ENCODE data around the gene AVL9. TPM values are rescaled to one million over a fixed set of nuclear protein-coding genes. Genes with fewer than 3 reads are reported as not detected.

AVL9 gene
- total RNA-seq, 1 donor from 2014 or later = 21.2 TPM

DNA sequence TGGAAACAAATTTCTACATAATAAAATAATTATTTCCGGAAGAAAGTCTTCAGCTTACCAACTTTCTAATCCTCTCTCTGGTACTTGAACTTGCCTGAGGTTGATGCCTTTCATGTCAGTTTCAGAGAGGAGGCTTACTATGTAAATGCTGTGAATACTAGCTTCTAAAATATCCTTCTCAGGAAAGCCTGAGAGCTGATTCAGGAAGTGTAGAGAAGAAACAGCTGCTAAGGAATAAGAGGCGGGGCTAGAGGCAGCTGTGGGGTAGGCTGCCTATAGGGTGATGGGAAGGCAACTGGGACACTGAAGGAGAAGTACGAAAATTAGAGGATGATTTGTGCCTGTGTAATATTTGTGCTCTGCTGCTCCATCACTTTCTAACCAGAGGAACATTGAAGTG, 69.3 kb downstream of the AVL9 start:
- Mint-ChIP-seq H3K27ac (ENCODE audit: unreplicated experiment) (peak overlapping the region; percentile 40), H3K9me3 (ENCODE audit: unreplicated experiment) (no peaks in the 10 kb centered on the region), H3K27me3 (ENCODE audit: unreplicated experiment) (no peaks in the 10 kb centered on the region), H3K4me1 (ENCODE audit: unreplicated experiment) (peaks cover 4% of the 10 kb centered on the region), H3K36me3 (ENCODE audit: unreplicated experiment) (peaks cover 25% of the 10 kb centered on the region), H3K4me3 (ENCODE audit: unreplicated experiment) (no peak overlapping the region)
- TF ChIP-seq, protein P1, sequence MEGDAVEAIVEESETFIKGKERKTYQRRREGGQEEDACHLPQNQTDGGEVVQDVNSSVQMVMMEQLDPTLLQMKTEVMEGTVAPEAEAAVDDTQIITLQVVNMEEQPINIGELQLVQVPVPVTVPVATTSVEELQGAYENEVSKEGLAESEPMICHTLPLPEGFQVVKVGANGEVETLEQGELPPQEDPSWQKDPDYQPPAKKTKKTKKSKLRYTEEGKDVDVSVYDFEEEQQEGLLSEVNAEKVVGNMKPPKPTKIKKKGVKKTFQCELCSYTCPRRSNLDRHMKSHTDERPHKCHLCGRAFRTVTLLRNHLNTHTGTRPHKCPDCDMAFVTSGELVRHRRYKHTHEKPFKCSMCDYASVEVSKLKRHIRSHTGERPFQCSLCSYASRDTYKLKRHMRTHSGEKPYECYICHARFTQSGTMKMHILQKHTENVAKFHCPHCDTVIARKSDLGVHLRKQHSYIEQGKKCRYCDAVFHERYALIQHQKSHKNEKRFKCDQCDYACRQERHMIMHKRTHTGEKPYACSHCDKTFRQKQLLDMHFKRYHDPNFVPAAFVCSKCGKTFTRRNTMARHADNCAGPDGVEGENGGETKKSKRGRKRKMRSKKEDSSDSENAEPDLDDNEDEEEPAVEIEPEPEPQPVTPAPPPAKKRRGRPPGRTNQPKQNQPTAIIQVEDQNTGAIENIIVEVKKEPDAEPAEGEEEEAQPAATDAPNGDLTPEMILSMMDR (IDR thresholded peaks at IDR 0.05) = no peak
- DNase-seq (ENCODE audit: extremely low spot score, unreplicated experiment) = no peak

DNA sequence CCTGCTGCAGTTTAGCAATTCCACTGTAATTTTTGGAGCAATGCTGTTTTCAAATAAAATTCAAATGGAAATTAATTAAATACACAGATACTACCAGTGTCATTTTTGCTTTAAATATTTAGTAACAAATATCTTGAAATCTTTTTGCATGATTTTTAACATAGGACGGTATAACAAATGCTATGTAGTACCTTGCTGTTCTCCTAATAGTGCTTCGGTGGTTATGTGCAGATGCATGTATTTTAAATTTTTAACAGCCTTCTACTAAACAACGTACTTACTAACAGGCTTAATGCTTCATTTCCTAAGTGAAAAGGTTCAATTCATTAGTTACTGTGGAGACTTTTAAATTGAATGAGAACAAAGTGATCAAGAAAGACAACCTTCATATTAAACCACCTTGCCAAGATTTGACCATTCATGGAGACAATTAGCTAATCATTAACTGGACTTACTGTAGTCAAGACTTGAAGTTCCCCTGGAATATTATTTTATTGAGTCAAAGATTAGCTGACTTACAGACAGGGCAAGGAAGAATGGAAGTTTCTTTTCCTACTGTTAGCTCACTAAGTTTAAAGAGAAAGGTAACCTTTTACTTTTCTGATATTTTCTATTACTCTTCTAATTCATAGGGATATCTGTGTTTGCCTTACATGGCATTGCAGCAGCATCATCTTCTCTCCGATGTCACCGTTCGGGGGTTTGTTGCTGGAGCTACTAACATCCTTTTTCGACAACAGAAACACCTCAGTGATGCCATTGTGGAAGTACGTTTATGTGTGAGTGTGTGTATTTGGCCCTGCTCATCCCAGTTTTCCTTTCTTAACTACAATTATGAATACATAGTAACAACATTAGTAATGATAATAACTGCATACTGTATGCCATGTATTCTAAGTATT, 74.3 kb downstream of the AVL9 start:
- Mint-ChIP-seq H3K36me3 (ENCODE audit: unreplicated experiment) (peaks cover 22% of the 10 kb centered on the region), H3K4me3 (ENCODE audit: unreplicated experiment) (no peak overlapping the region), H3K4me1 (ENCODE audit: unreplicated experiment) (peaks cover 2% of the 10 kb centered on the region), H3K9me3 (ENCODE audit: unreplicated experiment) (no peaks in the 10 kb centered on the region), H3K27ac (ENCODE audit: unreplicated experiment) (no peak overlapping the region), H3K27me3 (ENCODE audit: unreplicated experiment) (no peaks in the 10 kb centered on the region)
- no peak for DNase-seq (ENCODE audit: extremely low spot score, unreplicated experiment)
- TF ChIP-seq, protein P1 (IDR thresholded peaks at IDR 0.05) = no peak

DNA sequence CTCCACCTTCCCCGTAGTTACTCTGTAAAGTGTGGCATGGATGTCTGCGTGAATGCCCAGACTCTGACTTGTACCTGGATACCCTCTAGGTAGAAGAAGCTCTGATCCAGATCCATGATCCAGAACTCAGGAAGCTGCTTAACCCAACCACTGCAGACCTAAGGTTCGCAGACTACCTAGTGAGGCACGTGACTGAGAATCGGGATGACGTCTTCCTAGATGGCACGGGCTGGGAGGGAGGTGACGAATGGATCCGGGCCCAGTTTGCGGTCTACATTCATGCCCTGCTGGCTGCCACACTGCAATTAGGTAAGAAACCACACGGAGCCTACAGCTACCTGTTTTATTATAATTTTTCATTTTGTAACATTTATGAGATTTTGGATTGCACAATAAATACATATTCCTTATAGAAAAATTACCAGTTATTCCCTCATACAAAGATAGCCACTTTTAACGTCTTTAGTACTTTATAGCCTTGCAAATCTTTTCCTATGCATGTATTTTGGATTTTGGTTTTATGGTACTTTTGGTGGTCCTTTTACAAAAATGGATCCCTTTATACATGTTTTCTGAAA, 77.9 kb downstream of the AVL9 start:
- Mint-ChIP-seq H3K27ac (ENCODE audit: unreplicated experiment) (no peak overlapping the region), H3K27me3 (ENCODE audit: unreplicated experiment) (no peaks in the 10 kb centered on the region), H3K36me3 (ENCODE audit: unreplicated experiment) (peaks cover 43% of the 10 kb centered on the region), H3K4me3 (ENCODE audit: unreplicated experiment) (no peak overlapping the region), H3K4me1 (ENCODE audit: unreplicated experiment) (peaks cover 2% of the 10 kb centered on the region), H3K9me3 (ENCODE audit: unreplicated experiment) (no peaks in the 10 kb centered on the region)
- no peak for DNase-seq (ENCODE audit: extremely low spot score, unreplicated experiment)
- TF ChIP-seq, protein P1 (IDR thresholded peaks at IDR 0.05) = no peak

DNA sequence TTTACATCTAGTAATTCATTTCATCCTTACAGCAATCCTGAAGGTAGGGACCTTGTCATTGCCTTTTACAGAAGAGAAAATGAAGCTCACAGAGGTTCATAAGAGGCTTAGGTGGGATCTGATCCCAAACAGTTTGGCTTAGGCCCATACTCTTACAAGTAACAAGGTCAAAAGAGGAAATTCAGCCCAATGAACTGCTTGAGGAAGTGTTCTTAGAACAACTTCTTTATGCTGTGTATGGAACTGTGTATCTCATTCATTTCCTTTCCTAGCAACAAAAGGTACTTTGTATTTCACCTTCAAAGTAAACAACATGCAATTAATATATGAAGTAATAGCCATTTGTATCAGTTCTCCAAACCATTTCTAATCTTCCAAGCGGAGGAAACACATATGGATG, 79.3 kb downstream of the AVL9 start:
- Mint-ChIP-seq H3K4me3 (ENCODE audit: unreplicated experiment) (no peak overlapping the region), H3K9me3 (ENCODE audit: unreplicated experiment) (no peaks in the 10 kb centered on the region), H3K4me1 (ENCODE audit: unreplicated experiment) (no peaks in the 10 kb centered on the region), H3K27me3 (ENCODE audit: unreplicated experiment) (no peaks in the 10 kb centered on the region), H3K36me3 (ENCODE audit: unreplicated experiment) (peaks cover 40% of the 10 kb centered on the region), H3K27ac (ENCODE audit: unreplicated experiment) (no peak overlapping the region)
- TF ChIP-seq, protein P1 (IDR thresholded peaks at IDR 0.05) = no peak
- DNase-seq (ENCODE audit: extremely low spot score, unreplicated experiment) = no peak

DNA sequence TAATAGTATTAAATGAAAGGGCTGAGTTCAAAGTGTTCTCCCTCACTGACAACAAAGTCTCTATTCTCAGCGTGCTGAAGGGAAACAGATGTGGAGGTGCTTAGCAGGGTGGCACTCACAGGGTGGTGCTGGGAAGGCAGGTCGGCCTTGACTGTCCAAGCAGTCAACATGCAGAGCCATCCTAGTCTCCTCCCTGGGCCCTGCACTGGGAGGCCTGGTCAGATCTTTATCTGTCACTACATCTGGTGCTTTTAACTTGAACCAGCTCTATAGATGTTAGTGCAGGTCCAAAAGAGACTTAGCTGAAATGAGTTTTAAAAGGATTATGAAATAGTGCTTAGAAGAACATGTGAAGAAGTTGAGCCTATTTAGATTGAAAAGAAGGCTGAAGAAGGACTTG, 82.1 kb downstream of the AVL9 start:
- Mint-ChIP-seq H3K4me1 (ENCODE audit: unreplicated experiment) (no peaks in the 10 kb centered on the region), H3K27me3 (ENCODE audit: unreplicated experiment) (no peaks in the 10 kb centered on the region), H3K4me3 (ENCODE audit: unreplicated experiment) (no peak overlapping the region), H3K36me3 (ENCODE audit: unreplicated experiment) (peaks cover 51% of the 10 kb centered on the region), H3K9me3 (ENCODE audit: unreplicated experiment) (no peaks in the 10 kb centered on the region), H3K27ac (ENCODE audit: unreplicated experiment) (no peak overlapping the region)
- TF ChIP-seq, protein P1 (IDR thresholded peaks at IDR 0.05) = no peak
- DNase-seq (ENCODE audit: extremely low spot score, unreplicated experiment) = no peak
